Stomach (tissue), 4 donors: ENCODE results near the gene EIF2A.

Experiments used
- EP300 ChIP-seq: sonication (generic); formaldehyde crosslinking; IDR thresholded peaks from one replicate; pipeline ENCODE4 v1.6.1; 2017; ENCODE audit warnings: antibody characterized with exemption
- TF ChIP-seq, protein P1 (sequence below), 7 experiments: fragments of 450-650 bp in 4 of 7; fragments of 200-600 bp in 3 of 7; sonication (generic) in 3 of 7; IDR thresholded peaks; one replicate each; pipeline ENCODE4 v1.5.1; 2016 to 2019; ENCODE audit warnings: antibody characterized with exemption in 7 of 7, control low read depth in 2 of 7, mild to moderate bottlenecking in 1 of 7

DNA sequence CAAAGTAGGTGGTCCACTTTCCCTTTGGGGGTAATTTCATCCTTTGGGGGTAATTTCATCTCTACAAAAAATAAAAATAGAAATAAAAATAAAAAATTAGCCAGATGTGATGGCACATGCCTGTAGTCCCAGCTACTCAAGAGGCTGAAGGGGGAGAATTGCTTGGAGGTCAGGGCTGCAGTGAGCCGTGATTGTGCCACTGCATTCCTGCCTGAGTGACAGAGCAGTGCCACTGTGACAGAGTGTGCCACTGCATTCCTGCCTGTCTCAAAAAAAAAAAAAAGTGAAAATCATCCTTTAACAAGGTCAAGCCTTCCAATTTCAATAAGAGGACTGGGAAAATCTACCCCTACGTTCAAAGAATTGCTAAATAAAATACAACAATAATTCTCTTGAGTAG is 23.0 kb upstream of the EIF2A start:
- TF ChIP-seq, protein P1, sequence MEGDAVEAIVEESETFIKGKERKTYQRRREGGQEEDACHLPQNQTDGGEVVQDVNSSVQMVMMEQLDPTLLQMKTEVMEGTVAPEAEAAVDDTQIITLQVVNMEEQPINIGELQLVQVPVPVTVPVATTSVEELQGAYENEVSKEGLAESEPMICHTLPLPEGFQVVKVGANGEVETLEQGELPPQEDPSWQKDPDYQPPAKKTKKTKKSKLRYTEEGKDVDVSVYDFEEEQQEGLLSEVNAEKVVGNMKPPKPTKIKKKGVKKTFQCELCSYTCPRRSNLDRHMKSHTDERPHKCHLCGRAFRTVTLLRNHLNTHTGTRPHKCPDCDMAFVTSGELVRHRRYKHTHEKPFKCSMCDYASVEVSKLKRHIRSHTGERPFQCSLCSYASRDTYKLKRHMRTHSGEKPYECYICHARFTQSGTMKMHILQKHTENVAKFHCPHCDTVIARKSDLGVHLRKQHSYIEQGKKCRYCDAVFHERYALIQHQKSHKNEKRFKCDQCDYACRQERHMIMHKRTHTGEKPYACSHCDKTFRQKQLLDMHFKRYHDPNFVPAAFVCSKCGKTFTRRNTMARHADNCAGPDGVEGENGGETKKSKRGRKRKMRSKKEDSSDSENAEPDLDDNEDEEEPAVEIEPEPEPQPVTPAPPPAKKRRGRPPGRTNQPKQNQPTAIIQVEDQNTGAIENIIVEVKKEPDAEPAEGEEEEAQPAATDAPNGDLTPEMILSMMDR (IDR thresholded peaks at IDR 0.05): no peak
- TF ChIP-seq EP300: no peak
